OCI-LY3 (cell line): Measurements from ENCODE around the gene ADIRF.
"Not testable (repeated sequence)": the region's sequence is repeated elsewhere in the genome, so short reads cannot be mapped to it uniquely, and the experiment has no call there.

ENCODE experiments used
- H2AFZ ChIP-seq: fragments of 200-600, 300-600 bp; shearing (Covaris generic); 2 replicates; pipeline ENCODE4 v1.6.0; 2014; ENCODE audit warnings: antibody characterized with exemption, low read depth, low read length
- H3K27ac ChIP-seq: fragments of 200-600, 300-600 bp; sonication (generic); 2 replicates; pipeline ENCODE4 v1.5.1; 2014; ENCODE audit warnings: mild to moderate bottlenecking, low read length, moderate library complexity, mixed read lengths
- H3K27me3 ChIP-seq: fragments of 200-600, 300-600 bp; sonication (generic); 2 replicates; pipeline ENCODE4 v1.6.1; 2014; ENCODE audit warnings: low read depth, low read length, mixed read lengths
- H3K36me3 ChIP-seq: fragments of 200-600, 300-600 bp; sonication (generic); replicated peaks from 2 replicates; pipeline ENCODE3; 2014; ENCODE audit warnings: low read depth, low read length, mixed read lengths
- H3K4me1 ChIP-seq: fragments of 300-600, 200-600 bp; sonication (generic); 2 replicates; pipeline ENCODE4 v1.6.1; 2014; ENCODE audit warnings: low read length, mixed read lengths
- H3K4me2 ChIP-seq: fragments of 200-600, 300-600 bp; sonication (generic); 2 replicates; pipeline ENCODE4 v1.6.1; 2014; ENCODE audit warnings: low read length, mixed read lengths
- H3K4me3 ChIP-seq: fragments of 300-600, 200-600 bp; sonication (generic); 2 replicates; pipeline ENCODE4 v1.5.1; 2014; ENCODE audit warnings: antibody characterized with exemption, mild to moderate bottlenecking, low read length, moderate library complexity
- H3K79me2 ChIP-seq: fragments of 300-600, 200-600 bp; shearing (Covaris generic); 2 replicates; pipeline ENCODE4 v1.6.1; 2014; ENCODE audit warnings: mild to moderate bottlenecking, low read length, mixed read lengths
- H3K9ac ChIP-seq: fragments of 300-600, 200-600 bp; shearing (Covaris generic); 2 replicates; pipeline ENCODE4 v1.6.0; 2014; ENCODE audit warnings: mild to moderate bottlenecking, low read length, moderate library complexity
- H3K9me3 ChIP-seq: fragments of 200-600, 300-600 bp; shearing (Covaris generic); 2 replicates; pipeline ENCODE4 v1.6.1; 2014; ENCODE audit warnings: low read length, mixed read lengths; ENCODE audit not compliant: insufficient read depth
- H4K20me1 ChIP-seq: fragments of 200-600, 300-600 bp; sonication (generic); 2 replicates; pipeline ENCODE4 v1.6.1; 2016; ENCODE audit warnings: low read length, mixed read lengths; ENCODE audit not compliant: insufficient read depth
- CTCF ChIP-seq: fragments of 200-600, 300-600 bp; sonication (generic); IDR thresholded peaks from 2 replicates; pipeline ENCODE4 v1.5.1; 2014; ENCODE audit warnings: antibody characterized with exemption, low read length, low read depth
- EZH2phosphoT487 ChIP-seq: fragments of 200-600 bp; shearing (Covaris generic); IDR thresholded peaks from 2 replicates; pipeline ENCODE4 v1.6.1; 2018; ENCODE audit warnings: antibody characterized with exemption, mixed run types, low read depth

ADIRF gene

GRCh38 chr10:86932674-86933073, 35.6 kb upstream of the ADIRF start:
- H3K27ac ChIP-seq, result no peak overlapping the region
- no peak overlapping the region for H3K4me3 ChIP-seq
- H3K9ac ChIP-seq, result no peak overlapping the region
- peaks cover 6% of the 10 kb centered on the region for H3K36me3 ChIP-seq
- no peaks in the 10 kb centered on the region for H3K4me1 ChIP-seq
- H4K20me1 ChIP-seq, result no peaks in the 10 kb centered on the region
- no peak for TF ChIP-seq CTCF
- no peaks in the 10 kb centered on the region for H3K27me3 ChIP-seq
- no peak overlapping the region for H2AFZ ChIP-seq
- no peaks in the 10 kb centered on the region for H3K9me3 ChIP-seq
- H3K79me2 ChIP-seq, result no peaks in the 10 kb centered on the region
- no peak overlapping the region for H3K4me2 ChIP-seq

- H3K4me1 ChIP-seq, H3K4me2 ChIP-seq, H4K20me1 ChIP-seq, H3K4me3 ChIP-seq, H3K36me3 ChIP-seq, H2AFZ ChIP-seq, H3K27ac ChIP-seq, H3K79me2 ChIP-seq, H3K27me3 ChIP-seq, H3K9ac ChIP-seq, H3K9me3 ChIP-seq: not testable (repeated sequence)
Observed at GRCh38 chr10:86934162-86934711, 34.0 kb upstream of the ADIRF start.

- Histone ChIP-seq H2AFZ (no peak overlapping the region), H3K4me1 (no peaks in the 10 kb centered on the region), H3K27ac (no peak overlapping the region), H3K4me2 (no peak overlapping the region), H3K9me3 (no peaks in the 10 kb centered on the region), H4K20me1 (no peaks in the 10 kb centered on the region), H3K27me3 (no peaks in the 10 kb centered on the region), H3K4me3 (no peak overlapping the region), H3K9ac (no peak overlapping the region), H3K36me3 (peaks cover 6% of the 10 kb centered on the region), H3K79me2 (no peaks in the 10 kb centered on the region)
- TF ChIP-seq CTCF (no peak), EZH2phosphoT487 (no peak)
Observed at GRCh38 chr10:86936661-86937501, 31.4 kb upstream of the ADIRF start.

- H3K4me3 ChIP-seq, result no peak overlapping the region
- H3K27me3 ChIP-seq, result no peaks in the 10 kb centered on the region
- H3K36me3 ChIP-seq, result peaks cover 6% of the 10 kb centered on the region
- H3K9ac ChIP-seq, result no peak overlapping the region
- no peak overlapping the region for H3K27ac ChIP-seq
- no peak for TF ChIP-seq EZH2phosphoT487
- H4K20me1 ChIP-seq, result no peaks in the 10 kb centered on the region
- no peaks in the 10 kb centered on the region for H3K4me1 ChIP-seq
- H2AFZ ChIP-seq, result no peak overlapping the region
- H3K79me2 ChIP-seq, result no peaks in the 10 kb centered on the region
- H3K9me3 ChIP-seq, result no peaks in the 10 kb centered on the region
- H3K4me2 ChIP-seq, result no peak overlapping the region
Observed at GRCh38 chr10:86937502-86938154, 30.7 kb upstream of the ADIRF start.

GRCh38 chr10:86938260-86938659, 30.0 kb upstream of the ADIRF start:
- Histone ChIP-seq H2AFZ (no peak overlapping the region), H3K9ac (no peak overlapping the region), H3K4me2 (no peak overlapping the region), H3K36me3 (peaks cover 6% of the 10 kb centered on the region), H3K9me3 (no peaks in the 10 kb centered on the region), H3K79me2 (no peaks in the 10 kb centered on the region), H3K4me3 (no peak overlapping the region), H3K27ac (no peak overlapping the region), H3K27me3 (no peaks in the 10 kb centered on the region), H3K4me1 (no peaks in the 10 kb centered on the region), H4K20me1 (no peaks in the 10 kb centered on the region)
- no peak for TF ChIP-seq EZH2phosphoT487
- no peak for TF ChIP-seq CTCF

- not testable (repeated sequence) for H3K9me3 ChIP-seq, H3K4me1 ChIP-seq, H3K27me3 ChIP-seq, H3K27ac ChIP-seq, H3K36me3 ChIP-seq, H3K9ac ChIP-seq, H2AFZ ChIP-seq, H3K4me3 ChIP-seq, H3K79me2 ChIP-seq, H4K20me1 ChIP-seq, H3K4me2 ChIP-seq
Observed at GRCh38 chr10:86940076-86940475, 28.2 kb upstream of the ADIRF start.
